Neural crest cell (in vitro differentiated cells): ENCODE data around the gene PROSER1. TPM values are rescaled to one million over a fixed set of nuclear protein-coding genes. Genes with fewer than 3 reads are reported as not detected.
A peak's percentile ranks its signal among the peaks of the same experiment; 100 is the strongest.
"Not testable (repeated sequence)": the region's sequence is repeated elsewhere in the genome, so short reads cannot be mapped to it uniquely, and the experiment has no call there.

ENCODE experiments used
- DNase-seq: peaks from one replicate; pipeline ENCODE4 v3.0.0; 2021; ENCODE audit warnings: low read depth, mixed read lengths, low spot score
- H3K27ac Mint-ChIP-seq: one replicate; pipeline ENCODE4 v1.8.0; 2021; ENCODE audit warnings: mild to moderate bottlenecking, mixed read lengths; ENCODE audit not compliant: unreplicated experiment
- H3K27me3 Mint-ChIP-seq: 2 replicates; pipeline ENCODE4 v1.8.0; 2021; ENCODE audit warnings: low read depth, mild to moderate bottlenecking, mixed read lengths
- H3K36me3 Mint-ChIP-seq: 2 replicates; pipeline ENCODE4 v1.8.0; 2021; ENCODE audit warnings: low read depth, mild to moderate bottlenecking, mixed read lengths
- H3K4me1 Mint-ChIP-seq: 2 replicates; pipeline ENCODE4 v1.8.0; 2021; ENCODE audit warnings: mixed read lengths
- H3K4me3 Mint-ChIP-seq: one replicate; pipeline ENCODE4 v1.8.0; 2021; ENCODE audit warnings: mild to moderate bottlenecking, mixed read lengths
- H3K9me3 Mint-ChIP-seq: 2 replicates; pipeline ENCODE4 v1.8.0; 2021; ENCODE audit warnings: mixed read lengths
- long read RNA-seq: library from polyadenylated mRNA; unstranded; transcript quantifications from one replicate; pipeline ENCODE4 v2.0.0, GENCODE V29; 2020
- total RNA-seq: library from RNA; stranded (reverse); gene quantifications from 2 replicates; pipeline ENCODE4 v1.2.1, GENCODE V29; 2021
- TF ChIP-seq, protein P1 (sequence below): fragments of 200-600 bp; sonication (generic); conservative IDR thresholded peaks from 2 replicates; pipeline ENCODE4 v1.5.0; 2021; ENCODE audit warnings: antibody characterized with exemption, mild to moderate bottlenecking

Gene PROSER1
- total RNA-seq = 67.3 and 67.4 TPM in 2 replicates
- long read RNA-seq, partial matches to known transcripts = 5 of 9 reads
- long read RNA-seq, other reads (novel, unspliced or antisense) = 4 of 9 reads

DNA sequence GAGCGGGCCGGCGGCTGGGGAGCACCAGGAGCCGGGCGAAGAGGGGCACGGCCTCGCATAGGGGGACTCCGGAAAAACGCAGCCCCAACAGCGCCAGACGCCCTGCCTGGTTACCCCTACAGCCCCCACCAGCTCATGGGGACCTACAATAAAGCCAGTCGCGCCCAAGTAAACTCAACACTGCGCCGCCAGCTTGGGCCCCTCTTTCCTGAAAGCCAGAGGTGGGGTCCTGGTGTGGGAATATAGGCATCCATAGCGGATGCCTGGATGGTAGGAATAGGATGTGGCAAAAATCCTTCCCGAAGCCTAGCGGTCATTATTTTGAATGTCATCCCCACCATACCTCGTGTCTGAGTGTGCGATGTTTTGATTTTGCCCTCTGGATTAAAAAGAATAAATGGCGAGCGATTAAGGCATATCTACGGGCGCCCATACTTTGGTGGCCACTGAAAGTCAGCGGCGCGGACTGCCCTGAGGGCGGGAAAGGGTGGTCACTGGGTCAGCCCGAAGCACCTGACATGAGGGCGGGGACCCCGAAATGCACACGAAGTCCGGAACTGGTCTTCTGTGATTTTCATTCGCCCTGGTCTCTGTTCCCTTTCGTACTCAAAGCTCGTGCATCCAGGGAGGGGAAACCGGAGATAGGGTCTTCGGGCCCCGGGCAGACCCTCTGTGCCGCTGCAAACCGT, at the start of gene PROSER1, which contains the start of gene NHLRC3:
PROSER1 (minus strand) TSS at position 210 of the 689 bp plus-strand sequence. CDS start 847 bp downstream, outside the sequence.
NHLRC3 (plus strand) TSS at position 577 of the 689 bp plus-strand sequence. CDS start 184 bp downstream, outside the sequence.
- H3K9me3 Mint-ChIP-seq = no peaks in the 10 kb centered on the region
- TF ChIP-seq, protein P1, sequence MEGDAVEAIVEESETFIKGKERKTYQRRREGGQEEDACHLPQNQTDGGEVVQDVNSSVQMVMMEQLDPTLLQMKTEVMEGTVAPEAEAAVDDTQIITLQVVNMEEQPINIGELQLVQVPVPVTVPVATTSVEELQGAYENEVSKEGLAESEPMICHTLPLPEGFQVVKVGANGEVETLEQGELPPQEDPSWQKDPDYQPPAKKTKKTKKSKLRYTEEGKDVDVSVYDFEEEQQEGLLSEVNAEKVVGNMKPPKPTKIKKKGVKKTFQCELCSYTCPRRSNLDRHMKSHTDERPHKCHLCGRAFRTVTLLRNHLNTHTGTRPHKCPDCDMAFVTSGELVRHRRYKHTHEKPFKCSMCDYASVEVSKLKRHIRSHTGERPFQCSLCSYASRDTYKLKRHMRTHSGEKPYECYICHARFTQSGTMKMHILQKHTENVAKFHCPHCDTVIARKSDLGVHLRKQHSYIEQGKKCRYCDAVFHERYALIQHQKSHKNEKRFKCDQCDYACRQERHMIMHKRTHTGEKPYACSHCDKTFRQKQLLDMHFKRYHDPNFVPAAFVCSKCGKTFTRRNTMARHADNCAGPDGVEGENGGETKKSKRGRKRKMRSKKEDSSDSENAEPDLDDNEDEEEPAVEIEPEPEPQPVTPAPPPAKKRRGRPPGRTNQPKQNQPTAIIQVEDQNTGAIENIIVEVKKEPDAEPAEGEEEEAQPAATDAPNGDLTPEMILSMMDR = no peak
- H3K4me3 Mint-ChIP-seq = peak within 1 kb of the TSS; percentile 90
- peak within 1 kb of the TSS; percentile 100 for H3K27ac Mint-ChIP-seq
- H3K36me3 Mint-ChIP-seq = no peaks in the 10 kb centered on the region
- H3K27me3 Mint-ChIP-seq = no peaks in the 10 kb centered on the region
- peak; percentile 80 for DNase-seq
- peaks cover 55% of the 10 kb centered on the region for H3K4me1 Mint-ChIP-seq

DNA sequence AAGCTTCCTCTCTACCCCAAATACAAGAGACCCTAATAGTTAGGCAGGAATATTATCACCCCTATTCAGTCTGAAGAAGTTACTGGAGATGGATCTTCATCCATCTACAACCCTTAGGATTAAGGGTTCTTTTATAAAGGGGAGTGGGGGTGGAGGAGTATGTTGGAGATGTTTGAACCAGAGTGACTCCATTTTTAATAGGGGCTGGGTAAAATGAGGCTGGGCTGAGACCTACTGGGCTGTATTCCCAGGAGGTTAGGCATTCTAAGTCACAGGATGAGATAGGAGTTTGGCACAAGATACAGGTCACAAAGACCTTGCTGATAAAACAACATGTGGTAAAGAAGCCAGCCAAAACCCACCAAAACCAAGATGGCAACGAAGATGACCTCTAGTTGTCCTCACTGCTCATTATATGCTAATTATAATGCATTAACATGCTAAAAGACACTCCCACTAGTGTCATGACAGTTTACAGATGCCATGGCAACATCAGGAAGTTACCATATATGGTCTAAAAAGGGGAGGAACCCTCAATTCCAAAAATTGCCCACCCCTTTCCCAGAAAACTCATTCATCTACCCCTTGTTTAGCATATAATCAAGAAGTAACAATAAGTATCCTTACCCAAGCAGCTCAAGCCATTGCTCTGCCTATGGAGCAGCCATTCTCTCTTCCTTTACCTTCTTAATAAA, 48.5 kb upstream of the PROSER1 start:
- not testable (repeated sequence) for DNase-seq

DNA sequence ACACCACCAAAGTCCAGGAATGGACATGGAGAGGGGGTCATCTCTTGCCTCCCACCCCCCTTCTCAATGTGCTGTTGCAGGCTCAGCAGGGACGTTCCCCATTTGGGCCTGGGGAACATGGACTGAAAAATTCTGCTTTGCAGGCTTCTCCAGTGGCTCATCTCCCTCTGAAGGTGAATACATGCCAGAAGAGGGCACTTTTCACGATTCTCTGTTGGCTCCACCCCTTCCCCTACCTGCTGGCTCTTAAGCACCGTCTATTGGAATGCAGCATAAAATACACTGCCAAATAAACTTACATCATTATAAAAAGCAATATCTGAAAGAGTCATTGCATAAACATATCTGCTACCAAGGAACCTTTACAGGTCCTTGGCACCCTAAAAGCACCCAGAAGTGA, 36.1 kb upstream of the PROSER1 start:
- no peaks in the 10 kb centered on the region for H3K27me3 Mint-ChIP-seq
- no peak overlapping the region for H3K4me3 Mint-ChIP-seq
- peaks cover 5% of the 10 kb centered on the region for H3K9me3 Mint-ChIP-seq
- H3K27ac Mint-ChIP-seq = no peak overlapping the region
- no peaks in the 10 kb centered on the region for H3K4me1 Mint-ChIP-seq
- TF ChIP-seq, protein P1 = no peak
- H3K36me3 Mint-ChIP-seq = no peaks in the 10 kb centered on the region
- no peak for DNase-seq

More for the DNA sequence above, 48.5 kb upstream of the PROSER1 start:
- not testable (repeated sequence) for H3K27me3 Mint-ChIP-seq, H3K36me3 Mint-ChIP-seq, H3K4me3 Mint-ChIP-seq, H3K27ac Mint-ChIP-seq, H3K4me1 Mint-ChIP-seq, H3K9me3 Mint-ChIP-seq

DNA sequence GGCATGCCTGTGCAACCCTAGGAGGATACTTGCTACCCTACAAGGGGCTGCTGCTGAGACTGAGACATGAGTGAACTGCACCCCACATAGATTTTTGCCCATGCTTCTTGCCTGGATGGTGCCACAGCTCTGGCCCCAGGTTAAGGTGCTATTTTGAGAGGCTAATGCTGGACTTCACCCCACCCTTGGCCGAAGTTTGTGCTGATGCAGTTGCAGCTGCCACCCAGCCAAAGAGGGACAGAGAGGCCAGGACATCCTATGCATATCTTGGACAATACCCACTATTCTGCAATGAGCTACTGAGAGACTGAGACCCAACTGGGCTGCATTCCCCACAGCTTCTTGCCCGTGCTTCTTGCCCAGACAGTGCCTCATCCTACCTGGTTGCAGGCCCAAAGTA, 35.0 kb upstream of the PROSER1 start:
- peaks cover 5% of the 10 kb centered on the region for H3K9me3 Mint-ChIP-seq
- no peaks in the 10 kb centered on the region for H3K4me1 Mint-ChIP-seq
- TF ChIP-seq, protein P1 = no peak
- H3K27ac Mint-ChIP-seq = no peak overlapping the region
- DNase-seq = no peak
- no peak overlapping the region for H3K4me3 Mint-ChIP-seq
- no peaks in the 10 kb centered on the region for H3K36me3 Mint-ChIP-seq
- no peaks in the 10 kb centered on the region for H3K27me3 Mint-ChIP-seq

DNA sequence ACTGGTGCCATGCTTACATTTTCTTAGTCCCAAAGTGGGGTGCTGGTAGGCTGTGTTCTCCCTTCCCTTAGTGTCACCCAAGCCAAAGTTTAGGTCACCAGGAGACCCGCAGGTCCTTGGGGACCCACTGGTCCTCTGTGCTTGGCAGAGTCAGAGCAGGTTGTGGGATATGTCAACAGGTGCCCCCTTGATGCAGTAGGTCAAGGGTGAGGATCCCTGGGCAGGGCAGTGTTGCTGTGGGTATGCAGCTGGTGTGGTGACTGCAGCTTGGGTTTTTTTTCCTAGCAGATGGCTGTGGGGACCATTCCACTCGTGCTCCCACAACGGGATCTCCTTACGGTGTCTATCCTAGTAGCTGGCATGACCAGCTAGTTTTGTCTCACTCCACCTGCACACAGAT, 24.1 kb upstream of the PROSER1 start:
- TF ChIP-seq, protein P1 = no peak
- Mint-ChIP-seq H3K27ac (no peak overlapping the region), H3K36me3 (peaks cover 21% of the 10 kb centered on the region), H3K4me3 (no peak overlapping the region), H3K4me1 (no peaks in the 10 kb centered on the region), H3K9me3 (peaks cover 11% of the 10 kb centered on the region), H3K27me3 (no peaks in the 10 kb centered on the region)
- DNase-seq = no peak

DNA sequence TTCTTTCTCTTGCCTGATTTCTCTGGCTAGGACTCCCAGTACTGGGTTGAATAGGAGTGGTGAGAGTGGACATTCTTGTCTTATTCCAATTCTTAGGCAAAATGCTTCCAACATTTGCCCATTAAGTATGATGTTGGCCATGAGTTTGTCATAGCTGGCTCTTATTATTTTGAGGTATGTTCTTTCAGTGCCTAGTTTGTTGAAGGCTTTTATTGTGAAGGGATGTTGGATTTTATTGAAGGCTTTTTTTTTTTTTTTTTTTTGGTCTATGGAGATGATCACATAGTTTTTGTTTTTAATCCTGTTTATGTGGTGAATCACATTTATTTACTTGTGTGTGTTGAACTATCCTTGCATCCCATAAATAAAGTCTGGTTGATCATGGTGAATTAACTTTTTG, 20.2 kb upstream of the PROSER1 start:
- no peak overlapping the region for H3K4me3 Mint-ChIP-seq
- peaks cover 30% of the 10 kb centered on the region for H3K36me3 Mint-ChIP-seq
- H3K27me3 Mint-ChIP-seq = no peaks in the 10 kb centered on the region
- no peak overlapping the region for H3K27ac Mint-ChIP-seq
- no peaks in the 10 kb centered on the region for H3K4me1 Mint-ChIP-seq
- no peak for DNase-seq
- peaks cover 17% of the 10 kb centered on the region for H3K9me3 Mint-ChIP-seq
- TF ChIP-seq, protein P1 = no peak
